ENCODE measurements around the gene WDR5. TPM values are rescaled to one million over a fixed set of nuclear protein-coding genes. Genes with fewer than 3 reads are reported as not detected.

The WDR5 gene
- total and polyA plus RNA-seq, 9 donors: 8.7 to 33.5 (median 28.4) TPM

GRCh38 chr9:134189145-134189469, 53.2 kb downstream of the WDR5 start:
- Histone ChIP-seq H3K9me3 (no peaks in the 10 kb centered on the region), H3K4me3 (no peak overlapping the region), H3K4me1 (ENCODE audit: insufficient read depth) (peaks cover 25% of the 10 kb centered on the region), H3K36me3 (no peaks in the 10 kb centered on the region), H3K27ac (peak overlapping the region in 1 of 2 donors; percentile 43), H3K27me3 (no peaks in the 10 kb centered on the region)
- intact Hi-C loops (cut with DNase I): loop anchor here in 1 of 4 donors (10.0 kb wide), 1 partner anchor 1916 kb away; no protein-coding TSS in a partner anchor
- WGBS, 3 donors: 13 to 23% (median 13%) methylated on average over 15 of the region's 15 CpGs
- DNase-seq: peak in 4 of 5 donors; percentile 21 to 56 (median 40)
- no peak for TF ChIP-seq CTCF (IDR thresholded peaks at IDR 0.05)
- TF ChIP-seq EP300 (IDR thresholded peaks at IDR 0.05): no peak
- TF ChIP-seq POLR2A (IDR thresholded peaks at IDR 0.05): no peak

GRCh38 chr9:134189470-134190231, 53.8 kb downstream of the WDR5 start:
- Histone ChIP-seq H3K9me3 (no peaks in the 10 kb centered on the region), H3K27ac (peak overlapping the region in 1 of 2 donors; percentile 43), H3K36me3 (no peaks in the 10 kb centered on the region), H3K4me3 (no peak overlapping the region), H3K27me3 (no peaks in the 10 kb centered on the region), H3K4me1 (ENCODE audit: insufficient read depth) (peaks cover 25% of the 10 kb centered on the region)
- intact Hi-C loops (cut with DNase I): loop anchor here in 1 of 4 donors (10.0 kb wide), 1 partner anchor 1915 kb away; no protein-coding TSS in a partner anchor
- peak; percentile 48 to 70 (median 54) for DNase-seq
- TF ChIP-seq CTCF (IDR thresholded peaks at IDR 0.05) (no peak), POLR2A (IDR thresholded peaks at IDR 0.05) (no peak), EP300 (IDR thresholded peaks at IDR 0.05) (no peak)
- WGBS, 3 donors: 48 to 65% (median 57%) methylated on average over 20 to 24 of the region's 24 CpGs

GRCh38 chr9:134190232-134191121, 54.6 kb downstream of the WDR5 start:
- Histone ChIP-seq H3K27me3 (no peaks in the 10 kb centered on the region), H3K4me3 (no peak overlapping the region), H3K27ac (no peak overlapping the region), H3K36me3 (no peaks in the 10 kb centered on the region), H3K4me1 (ENCODE audit: insufficient read depth) (peaks cover 25% of the 10 kb centered on the region), H3K9me3 (no peaks in the 10 kb centered on the region)
- TF ChIP-seq EP300 (IDR thresholded peaks at IDR 0.05): no peak
- no peak for TF ChIP-seq POLR2A (IDR thresholded peaks at IDR 0.05)
- no peak for TF ChIP-seq CTCF (IDR thresholded peaks at IDR 0.05)
- DNase-seq: peak in 4 of 5 donors; percentile 9 to 33 (median 24)
- 93 to 95% (median 94%) methylated on average over 27 to 29 of the region's 29 CpGs for WGBS, 3 donors
- intact Hi-C loops (cut with DNase I): no loop called here

- intact Hi-C loops (cut with DNase I): no loop called here
- no peaks in the 10 kb centered on the region for H3K27me3 ChIP-seq
- no peak overlapping the region for H3K27ac ChIP-seq
- no peak overlapping the region for H3K4me3 ChIP-seq
- no peaks in the 10 kb centered on the region for H3K9me3 ChIP-seq
- TF ChIP-seq EP300 (IDR thresholded peaks at IDR 0.05): no peak
- TF ChIP-seq CTCF (IDR thresholded peaks at IDR 0.05): no peak
- no peak for TF ChIP-seq POLR2A (IDR thresholded peaks at IDR 0.05)
- DNase-seq: peak in 3 of 5 donors; percentile 6 to 18 (median 10)
- 90 to 93% (median 93%) methylated on average over 6 of the region's 6 CpGs for WGBS, 3 donors
- peaks cover 21% of the 10 kb centered on the region for H3K4me1 ChIP-seq (ENCODE audit: insufficient read depth)
- no peaks in the 10 kb centered on the region for H3K36me3 ChIP-seq
These were observed 55.8 kb downstream of the WDR5 start for GRCh38 chr9:134191455-134192209.

All from ovary (tissue), 9 donors.